Astrocyte (in vitro differentiated cells and primary cell): ENCODE results near the gene GK. TPM values are rescaled to one million over a fixed set of nuclear protein-coding genes. Genes with fewer than 3 reads are reported as not detected.

Experiments
- DNase-seq: peaks from one replicate; pipeline ENCODE4 v3.0.0-alpha.2; 2010; ENCODE audit warnings: low read depth
- FAIRE-seq: peaks from 2 replicates; lab custom pipeline; 2011; peaks lifted over from hg19 to GRCh38; lab: Jason Lieb, UNC
- H2AFZ ChIP-seq: 2 replicates; pipeline ENCODE4 v1.6.0; 2012; ENCODE audit warnings: low read depth, low read length, inconsistent platforms
- H3K27ac ChIP-seq: 2 replicates; pipeline ENCODE4 v1.5.1; 2011; ENCODE audit warnings: low read depth, low read length, inconsistent platforms
- H3K27me3 ChIP-seq: 2 replicates; pipeline ENCODE4 v1.6.0; 2011; ENCODE audit warnings: low read length, inconsistent platforms; ENCODE audit not compliant: insufficient read depth
- H3K36me3 ChIP-seq: 2 replicates; pipeline ENCODE4 v1.5.1; 2011; ENCODE audit warnings: low read length, inconsistent platforms; ENCODE audit not compliant: insufficient read depth
- H3K4me1 ChIP-seq: 2 replicates; pipeline ENCODE4 v1.5.1; 2011; ENCODE audit warnings: low read length, inconsistent platforms; ENCODE audit not compliant: insufficient read depth
- H3K4me2 ChIP-seq: 2 replicates; pipeline ENCODE4 v1.6.0; 2012; ENCODE audit warnings: low read length, inconsistent platforms
- H3K4me3 ChIP-seq: 2 replicates; pipeline ENCODE4 v1.5.1; 2011; ENCODE audit warnings: low read depth, mild to moderate bottlenecking, low read length, inconsistent platforms; ENCODE audit not compliant: insufficient read depth
- H3K79me2 ChIP-seq: 2 replicates; pipeline ENCODE4 v1.6.0; 2012; ENCODE audit warnings: mild to moderate bottlenecking, low read length, inconsistent platforms; ENCODE audit not compliant: insufficient read depth
- H3K9ac ChIP-seq: 2 replicates; pipeline ENCODE4 v1.6.0; 2012; ENCODE audit warnings: mild to moderate bottlenecking, low read length, inconsistent platforms
- H3K9me3 ChIP-seq: 2 replicates; pipeline ENCODE4 v1.5.1; 2012; ENCODE audit warnings: low read depth, mild to moderate bottlenecking, low read length, inconsistent platforms; ENCODE audit not compliant: insufficient read depth
- H4K20me1 ChIP-seq: 2 replicates; pipeline ENCODE4 v1.6.0; 2012; ENCODE audit warnings: low read length, inconsistent platforms; ENCODE audit not compliant: insufficient read depth
- H3K27ac Mint-ChIP-seq: one replicate; pipeline ENCODE4 v1.8.0; 2021; ENCODE audit warnings: mild to moderate bottlenecking, mixed read lengths; ENCODE audit not compliant: unreplicated experiment
- H3K27me3 Mint-ChIP-seq: one replicate; pipeline ENCODE4 v1.8.0; 2021; ENCODE audit warnings: low read depth, mixed read lengths; ENCODE audit not compliant: unreplicated experiment
- H3K36me3 Mint-ChIP-seq: one replicate; pipeline ENCODE4 v1.8.0; 2021; ENCODE audit warnings: low read depth, mixed read lengths; ENCODE audit not compliant: unreplicated experiment
- H3K4me1 Mint-ChIP-seq: one replicate; pipeline ENCODE4 v1.8.0; 2021; ENCODE audit warnings: low read depth, mixed read lengths; ENCODE audit not compliant: unreplicated experiment
- H3K4me3 Mint-ChIP-seq: one replicate; pipeline ENCODE4 v1.8.0; 2021; ENCODE audit warnings: mild to moderate bottlenecking, moderate library complexity, mixed read lengths; ENCODE audit not compliant: unreplicated experiment
- H3K9me3 Mint-ChIP-seq: one replicate; pipeline ENCODE4 v1.8.0; 2021; ENCODE audit warnings: mild to moderate bottlenecking, mixed read lengths; ENCODE audit not compliant: unreplicated experiment
- EZH2 ChIP-seq: IDR thresholded peaks from 2 replicates; pipeline ENCODE4 v1.6.1; 2012; ENCODE audit warnings: mild to moderate bottlenecking, low read length, inconsistent platforms; ENCODE audit not compliant: insufficient read depth
- total RNA-seq: library from RNA; stranded (reverse); gene quantifications from 2 replicates; pipeline ENCODE4 v1.2.1, GENCODE V29; 2021
- TF ChIP-seq, protein P1 (sequence below): IDR thresholded peaks from 2 replicates; pipeline ENCODE4 v1.5.1; 2011; ENCODE audit warnings: low read depth, mild to moderate bottlenecking, inconsistent platforms, low read length, moderate library complexity; ENCODE audit not compliant: insufficient read depth

GK gene
- total RNA-seq, 1 donor from 2014 or later: 2.8 TPM

DNA sequence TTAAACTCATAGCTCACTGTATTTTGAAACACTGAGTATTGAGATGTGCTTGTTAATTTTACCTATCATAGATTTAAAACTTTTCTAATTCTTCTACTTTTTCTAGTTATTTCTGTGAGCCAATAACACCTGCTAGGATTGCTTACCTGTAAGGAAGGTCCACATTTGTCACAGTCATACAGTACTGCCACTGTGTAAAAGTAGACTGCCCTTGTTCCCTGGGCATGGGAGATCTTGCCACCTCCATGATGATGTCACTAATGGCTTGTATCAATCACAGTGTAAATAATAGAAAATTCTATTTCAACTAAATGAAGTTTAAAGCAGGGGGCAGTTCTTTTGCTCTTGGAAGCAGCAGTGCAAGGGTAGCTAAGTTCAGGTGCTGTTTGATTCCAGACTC is 35.9 kb downstream of the GK start:
- no peak overlapping the region for H3K4me3 Mint-ChIP-seq

DNA sequence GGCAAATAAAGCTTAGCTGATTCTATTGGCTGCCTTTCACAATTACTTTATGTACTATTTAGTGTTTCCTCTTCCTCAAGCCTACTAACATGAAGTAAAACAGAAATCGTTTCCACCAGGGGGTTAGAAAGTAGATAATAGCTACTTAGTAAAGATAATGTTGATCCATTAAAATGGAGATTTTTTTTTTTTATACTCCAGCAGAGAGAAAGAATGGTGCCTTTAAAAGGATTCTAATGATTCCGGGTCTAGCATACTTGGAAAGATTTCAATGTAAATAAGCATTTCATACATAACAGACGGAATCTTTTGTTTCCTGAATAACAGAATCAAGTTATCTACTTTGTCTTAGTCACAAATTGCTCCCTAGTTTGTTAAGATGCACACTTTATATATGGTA is 37.1 kb downstream of the GK start:
- Histone ChIP-seq H3K9me3 (no peaks in the 10 kb centered on the region), H3K4me3 (no peak overlapping the region), H3K9ac (no peak overlapping the region), H2AFZ (no peak overlapping the region), H3K4me2 (no peak overlapping the region), H3K36me3 (no peaks in the 10 kb centered on the region), H3K79me2 (no peaks in the 10 kb centered on the region), H4K20me1 (no peaks in the 10 kb centered on the region), H3K4me1 (no peaks in the 10 kb centered on the region), H3K27me3 (no peaks in the 10 kb centered on the region), H3K27ac (no peak overlapping the region)
- H3K36me3 Mint-ChIP-seq: no peaks in the 10 kb centered on the region
- H3K27me3 Mint-ChIP-seq: no peaks in the 10 kb centered on the region
- H3K9me3 Mint-ChIP-seq: no peaks in the 10 kb centered on the region
- H3K4me3 Mint-ChIP-seq: no peak overlapping the region
- FAIRE-seq (no peak), DNase-seq (peak; percentile 3)
- TF ChIP-seq, protein P1, sequence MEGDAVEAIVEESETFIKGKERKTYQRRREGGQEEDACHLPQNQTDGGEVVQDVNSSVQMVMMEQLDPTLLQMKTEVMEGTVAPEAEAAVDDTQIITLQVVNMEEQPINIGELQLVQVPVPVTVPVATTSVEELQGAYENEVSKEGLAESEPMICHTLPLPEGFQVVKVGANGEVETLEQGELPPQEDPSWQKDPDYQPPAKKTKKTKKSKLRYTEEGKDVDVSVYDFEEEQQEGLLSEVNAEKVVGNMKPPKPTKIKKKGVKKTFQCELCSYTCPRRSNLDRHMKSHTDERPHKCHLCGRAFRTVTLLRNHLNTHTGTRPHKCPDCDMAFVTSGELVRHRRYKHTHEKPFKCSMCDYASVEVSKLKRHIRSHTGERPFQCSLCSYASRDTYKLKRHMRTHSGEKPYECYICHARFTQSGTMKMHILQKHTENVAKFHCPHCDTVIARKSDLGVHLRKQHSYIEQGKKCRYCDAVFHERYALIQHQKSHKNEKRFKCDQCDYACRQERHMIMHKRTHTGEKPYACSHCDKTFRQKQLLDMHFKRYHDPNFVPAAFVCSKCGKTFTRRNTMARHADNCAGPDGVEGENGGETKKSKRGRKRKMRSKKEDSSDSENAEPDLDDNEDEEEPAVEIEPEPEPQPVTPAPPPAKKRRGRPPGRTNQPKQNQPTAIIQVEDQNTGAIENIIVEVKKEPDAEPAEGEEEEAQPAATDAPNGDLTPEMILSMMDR: no peak
- TF ChIP-seq EZH2: no peak
- no peak overlapping the region for H3K27ac Mint-ChIP-seq
- H3K4me1 Mint-ChIP-seq: no peaks in the 10 kb centered on the region

More for the DNA sequence above, 35.9 kb downstream of the GK start:
- Histone ChIP-seq H2AFZ (no peak overlapping the region), H3K36me3 (no peaks in the 10 kb centered on the region), H3K4me2 (no peak overlapping the region), H4K20me1 (no peaks in the 10 kb centered on the region), H3K4me1 (no peaks in the 10 kb centered on the region), H3K79me2 (no peaks in the 10 kb centered on the region), H3K9ac (no peak overlapping the region), H3K4me3 (no peak overlapping the region), H3K9me3 (no peaks in the 10 kb centered on the region), H3K27me3 (no peaks in the 10 kb centered on the region), H3K27ac (no peak overlapping the region)
- H3K9me3 Mint-ChIP-seq: no peaks in the 10 kb centered on the region
- FAIRE-seq (no peak), DNase-seq (no peak)
- no peak for TF ChIP-seq EZH2
- TF ChIP-seq, protein P1: no peak
- no peak overlapping the region for H3K27ac Mint-ChIP-seq
- H3K36me3 Mint-ChIP-seq: no peaks in the 10 kb centered on the region
- H3K4me1 Mint-ChIP-seq: no peaks in the 10 kb centered on the region
- H3K27me3 Mint-ChIP-seq: no peaks in the 10 kb centered on the region

DNA sequence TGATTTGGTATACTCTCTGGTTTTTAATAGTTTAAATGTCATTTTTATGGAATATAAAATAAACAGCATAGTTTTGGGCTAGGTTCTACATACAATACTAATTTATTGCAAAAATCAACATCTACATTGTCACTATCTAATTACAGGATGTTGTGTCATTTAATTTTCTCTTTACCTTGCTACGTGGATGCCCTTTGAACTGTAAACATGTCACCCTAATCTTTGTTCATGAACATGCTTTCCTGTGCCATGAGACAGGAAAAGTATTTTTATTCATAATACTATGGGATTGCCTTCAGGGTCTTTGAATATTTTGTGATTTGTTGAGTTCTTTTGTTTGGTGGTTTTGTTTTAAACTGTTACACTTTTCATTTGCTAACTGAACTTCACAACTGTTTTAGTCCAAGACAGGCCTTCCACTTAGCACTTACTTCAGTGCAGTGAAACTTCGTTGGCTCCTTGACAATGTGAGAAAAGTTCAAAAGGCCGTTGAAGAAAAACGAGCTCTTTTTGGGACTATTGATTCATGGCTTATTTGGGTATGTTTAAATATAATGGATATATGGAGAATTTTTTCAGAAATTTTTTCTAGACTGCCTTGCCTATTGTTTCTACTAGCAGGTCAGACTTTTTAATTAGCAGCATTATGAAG is 40.9 kb downstream of the GK start:
- H3K27me3 Mint-ChIP-seq: no peaks in the 10 kb centered on the region
- H3K4me1 Mint-ChIP-seq: no peaks in the 10 kb centered on the region
- no peaks in the 10 kb centered on the region for H3K4me1 ChIP-seq
- FAIRE-seq: no peak
- no peaks in the 10 kb centered on the region for H3K27me3 ChIP-seq
- no peaks in the 10 kb centered on the region for H3K9me3 ChIP-seq
- no peak overlapping the region for H3K27ac ChIP-seq
- no peak for DNase-seq
- H3K4me3 Mint-ChIP-seq: no peak overlapping the region
- H3K4me2 ChIP-seq: no peak overlapping the region
- H4K20me1 ChIP-seq: no peaks in the 10 kb centered on the region
- H3K36me3 ChIP-seq: no peaks in the 10 kb centered on the region
- H3K79me2 ChIP-seq: no peaks in the 10 kb centered on the region
- H3K4me3 ChIP-seq: no peak overlapping the region
- no peak overlapping the region for H2AFZ ChIP-seq
- no peaks in the 10 kb centered on the region for H3K36me3 Mint-ChIP-seq
- TF ChIP-seq EZH2: no peak
- TF ChIP-seq, protein P1: no peak
- no peaks in the 10 kb centered on the region for H3K9me3 Mint-ChIP-seq
- no peak overlapping the region for H3K9ac ChIP-seq
- H3K27ac Mint-ChIP-seq: no peak overlapping the region
